Thyroid gland (tissue), 4 donors: ENCODE measurements around the gene LMNB1. TPM values are rescaled to one million over a fixed set of nuclear protein-coding genes. Genes with fewer than 3 reads are reported as not detected.

Source experiments
- DNase-seq, 2 donors: peaks; one replicate each; pipeline ENCODE4 v3.0.0-alpha.2; 2019
- H3K27ac ChIP-seq, 3 donors: fragments of 200-600 bp; sonication (generic); 1 replicate in 2 of 3; 2 replicates in 1 of 3; pipeline ENCODE4 v1.5.1; 2016 to 2019; ENCODE audit warnings: mild to moderate bottlenecking in 1 of 3, moderate library complexity in 1 of 3
- H3K27me3 ChIP-seq: fragments of 200-600 bp; sonication (generic); one replicate; pipeline ENCODE4 v1.5.1; 2019
- H3K36me3 ChIP-seq, 2 donors: fragments of 200-600 bp; sonication (generic); one replicate each; pipeline ENCODE4 v1.5.1; 2016 to 2019
- H3K4me1 ChIP-seq, 2 donors: fragments of 200-600 bp; sonication (generic); one replicate each; pipeline ENCODE4 v1.5.1; 2017 to 2019
- H3K4me3 ChIP-seq, 3 donors: fragments of 200-600 bp; sonication (generic); replicated peaks in 1 of 3; 1 replicate in 2 of 3; 2 replicates in 1 of 3; pipeline ENCODE4 v1.5.1; 2016; ENCODE audit warnings: mild to moderate bottlenecking in 1 of 3
- H3K9me3 ChIP-seq: fragments of 200-600 bp; sonication (generic); one replicate; pipeline ENCODE4 v1.5.1; 2017
- POLR2A ChIP-seq, 2 donors: fragments of 450-650 bp; IDR thresholded peaks; one replicate each; pipeline ENCODE4 v1.6.1; 2017; ENCODE audit warnings: antibody characterized with exemption in 2 of 2, mild to moderate bottlenecking in 2 of 2, moderate library complexity in 1 of 2
- WGBS, 2 donors: methylation state at CpG; one replicate each; pipeline ENCODE4 v1.1.5; 2017; 5-methylcytosine and 5-hydroxymethylcytosine counted together
- intact Hi-C: fragments of 100-400 bp; cut with DNase I; formaldehyde crosslinking; loops from one replicate; pipeline ENCODE4 v1.15.1; 2023
- total RNA-seq, 4 donors: library from RNA; depleted of rRNA; stranded (reverse); fragments of >200 nt; gene quantifications; one replicate each; pipeline ENCODE4 v1.2.3, GENCODE V29; 2016
- TF ChIP-seq, protein P1 (sequence below), 6 experiments: fragments of 200-600 bp in 3 of 6; fragments of 450-650 bp in 3 of 6; sonication (generic) in 3 of 6; IDR thresholded peaks; one replicate each; pipeline ENCODE4 v1.5.1; 2016 to 2019; ENCODE audit warnings: antibody characterized with exemption in 6 of 6, mild to moderate bottlenecking in 2 of 6, inconsistent platforms in 1 of 6, moderate library complexity in 1 of 6

The LMNB1 gene
- total RNA-seq, 4 donors from 2014 or later, result 3.9 to 18.4 (median 6.5) TPM

DNA sequence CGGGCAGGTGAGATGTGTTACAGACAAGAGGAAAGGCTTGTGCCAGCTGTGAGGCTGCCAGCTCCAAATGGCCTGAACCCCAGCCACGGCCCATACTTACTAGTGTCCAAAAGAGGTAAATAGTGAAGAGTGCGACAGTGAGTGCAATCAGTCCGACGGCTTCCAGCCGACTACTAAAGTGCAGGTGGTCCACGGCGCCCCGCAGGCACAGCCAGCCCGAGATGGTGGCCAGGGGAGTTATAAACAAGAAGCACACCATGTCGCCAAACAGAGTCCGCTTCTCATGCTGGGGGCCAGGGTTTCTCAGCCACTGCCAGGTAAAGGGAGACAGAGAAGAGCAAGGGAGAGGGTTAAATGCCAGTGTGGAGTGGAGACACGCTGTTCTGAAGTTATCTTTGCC lies 101.1 kb downstream of the LMNB1 start:
- Histone ChIP-seq H3K9me3 (no peaks in the 10 kb centered on the region), H3K4me1 (no peaks in the 10 kb centered on the region), H3K4me3 (no peak overlapping the region), H3K27ac (no peak overlapping the region), H3K27me3 (no peaks in the 10 kb centered on the region), H3K36me3 (no peaks in the 10 kb centered on the region)
- 93% methylated on average over 12 to 13 of the region's 13 CpGs for WGBS, 2 donors
- TF ChIP-seq, protein P1, sequence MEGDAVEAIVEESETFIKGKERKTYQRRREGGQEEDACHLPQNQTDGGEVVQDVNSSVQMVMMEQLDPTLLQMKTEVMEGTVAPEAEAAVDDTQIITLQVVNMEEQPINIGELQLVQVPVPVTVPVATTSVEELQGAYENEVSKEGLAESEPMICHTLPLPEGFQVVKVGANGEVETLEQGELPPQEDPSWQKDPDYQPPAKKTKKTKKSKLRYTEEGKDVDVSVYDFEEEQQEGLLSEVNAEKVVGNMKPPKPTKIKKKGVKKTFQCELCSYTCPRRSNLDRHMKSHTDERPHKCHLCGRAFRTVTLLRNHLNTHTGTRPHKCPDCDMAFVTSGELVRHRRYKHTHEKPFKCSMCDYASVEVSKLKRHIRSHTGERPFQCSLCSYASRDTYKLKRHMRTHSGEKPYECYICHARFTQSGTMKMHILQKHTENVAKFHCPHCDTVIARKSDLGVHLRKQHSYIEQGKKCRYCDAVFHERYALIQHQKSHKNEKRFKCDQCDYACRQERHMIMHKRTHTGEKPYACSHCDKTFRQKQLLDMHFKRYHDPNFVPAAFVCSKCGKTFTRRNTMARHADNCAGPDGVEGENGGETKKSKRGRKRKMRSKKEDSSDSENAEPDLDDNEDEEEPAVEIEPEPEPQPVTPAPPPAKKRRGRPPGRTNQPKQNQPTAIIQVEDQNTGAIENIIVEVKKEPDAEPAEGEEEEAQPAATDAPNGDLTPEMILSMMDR (IDR thresholded peaks at IDR 0.05), result no peak
- no peak for TF ChIP-seq POLR2A (IDR thresholded peaks at IDR 0.05)
- no peak for DNase-seq
- intact Hi-C loops, result no loop called here

DNA sequence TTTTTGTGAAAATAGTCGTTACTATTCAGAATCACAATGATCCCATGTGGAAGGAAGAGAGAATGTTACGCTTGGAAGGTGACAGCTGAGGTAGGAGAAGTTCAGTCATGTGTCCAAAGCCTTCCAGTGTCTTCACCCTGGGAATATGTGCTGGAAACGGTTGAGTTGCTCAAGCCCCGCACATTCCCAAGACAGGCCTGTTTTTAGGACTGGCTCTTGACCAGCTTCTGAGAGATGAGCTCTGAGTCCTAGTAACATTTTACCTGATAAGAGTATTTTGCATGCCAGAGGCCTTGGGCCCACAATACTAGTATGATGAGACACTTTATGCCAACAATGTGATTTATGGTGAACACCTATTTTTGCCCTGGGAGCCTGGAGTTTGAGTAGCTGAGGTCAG lies 101.7 kb downstream of the LMNB1 start:
- no peak for DNase-seq
- WGBS, 2 donors, result 77 to 84% methylated on average over 4 of the region's 4 CpGs
- intact Hi-C loops, result no loop called here
- TF ChIP-seq, protein P1 (IDR thresholded peaks at IDR 0.05), result no peak
- no peak for TF ChIP-seq POLR2A (IDR thresholded peaks at IDR 0.05)
- no peak overlapping the region for H3K4me3 ChIP-seq
- H3K36me3 ChIP-seq, result no peaks in the 10 kb centered on the region
- no peaks in the 10 kb centered on the region for H3K9me3 ChIP-seq
- no peaks in the 10 kb centered on the region for H3K27me3 ChIP-seq
- H3K27ac ChIP-seq, result no peak overlapping the region
- no peaks in the 10 kb centered on the region for H3K4me1 ChIP-seq

DNA sequence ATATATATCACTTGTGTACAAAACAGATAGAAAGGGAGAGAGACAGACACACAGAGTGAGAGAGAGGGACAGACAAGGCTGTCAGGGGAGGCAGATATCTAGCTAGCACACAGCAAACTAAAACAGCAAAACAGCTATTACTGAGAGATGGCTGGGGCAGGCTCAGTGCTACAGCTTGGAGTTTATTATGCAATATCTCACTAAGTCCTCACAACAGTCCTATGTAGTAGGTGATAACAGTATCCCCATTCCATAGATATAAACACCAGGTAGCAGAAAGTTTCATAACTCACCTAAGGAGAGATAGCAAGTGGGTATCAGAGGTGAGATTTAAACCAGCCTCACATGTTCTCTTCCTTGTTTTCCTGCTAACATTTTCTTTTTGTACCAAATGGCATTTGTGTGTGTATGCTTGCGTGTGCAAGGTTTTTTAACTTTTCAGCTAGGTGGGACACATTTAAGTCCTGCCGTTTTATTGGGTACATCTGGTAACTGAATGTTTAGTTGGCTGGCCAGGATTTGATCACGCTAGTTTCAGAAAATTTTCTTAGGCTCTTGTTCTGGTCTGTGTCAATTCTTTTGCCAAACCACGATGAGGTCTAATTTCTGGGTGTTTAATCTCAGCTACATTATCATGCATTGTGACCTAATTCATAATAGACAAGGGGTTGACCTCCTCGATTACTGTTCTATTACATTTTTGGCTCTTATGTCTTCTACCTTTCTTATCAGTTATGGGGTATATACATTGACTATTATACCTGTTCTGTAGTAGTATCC lies 105.1 kb downstream of the LMNB1 start:
- intact Hi-C loops, result no loop called here
- DNase-seq, result no peak
- no peak for TF ChIP-seq POLR2A (IDR thresholded peaks at IDR 0.05)
- TF ChIP-seq, protein P1 (IDR thresholded peaks at IDR 0.05), result no peak
- 89 to 90% methylated on average over 5 of the region's 5 CpGs for WGBS, 2 donors
- H3K36me3 ChIP-seq, result no peaks in the 10 kb centered on the region
- no peaks in the 10 kb centered on the region for H3K27me3 ChIP-seq
- no peak overlapping the region for H3K27ac ChIP-seq
- H3K4me1 ChIP-seq, result no peaks in the 10 kb centered on the region
- no peak overlapping the region for H3K4me3 ChIP-seq
- no peaks in the 10 kb centered on the region for H3K9me3 ChIP-seq

DNA sequence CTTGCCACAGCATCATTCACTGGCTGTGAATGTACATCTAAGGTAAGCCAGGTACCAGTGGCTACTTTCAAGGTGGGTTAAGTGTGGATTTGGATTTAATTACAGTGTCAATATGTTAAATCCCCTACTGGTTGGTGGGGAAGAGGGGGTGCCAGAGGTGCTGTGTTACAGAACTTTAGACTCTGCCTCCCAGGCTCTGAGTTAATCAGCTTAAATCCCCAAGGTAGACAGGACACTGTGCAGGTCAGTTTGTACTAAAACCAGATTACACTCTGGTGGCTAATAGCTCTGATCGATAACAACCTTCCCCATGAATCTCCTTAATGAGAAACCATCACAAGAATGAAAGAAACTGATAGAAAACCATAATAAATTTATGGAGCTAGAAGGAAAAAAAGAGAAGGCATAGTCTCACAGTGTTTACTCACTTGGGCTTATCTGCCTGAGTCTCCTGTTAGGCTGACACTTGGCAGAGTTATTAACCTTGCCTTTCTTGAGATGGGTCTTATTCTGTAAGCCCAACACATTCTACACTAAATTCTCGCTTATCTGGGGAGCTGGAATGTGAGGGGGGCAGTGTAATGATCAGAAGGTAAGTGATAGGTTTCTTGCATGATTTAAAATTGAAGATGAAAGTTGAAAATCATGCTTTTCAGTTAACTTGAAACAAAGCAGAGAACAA lies 106.8 kb downstream of the LMNB1 start:
- 64 to 67% methylated on average over 2 of the region's 2 CpGs for WGBS, 2 donors

More for the DNA sequence above, 106.8 kb downstream of the LMNB1 start:
- Histone ChIP-seq H3K4me3 (no peak overlapping the region), H3K27ac (no peak overlapping the region), H3K4me1 (no peaks in the 10 kb centered on the region), H3K9me3 (no peaks in the 10 kb centered on the region), H3K36me3 (no peaks in the 10 kb centered on the region), H3K27me3 (no peaks in the 10 kb centered on the region)
- intact Hi-C loops, result no loop called here
- TF ChIP-seq, protein P1 (IDR thresholded peaks at IDR 0.05), result no peak
- TF ChIP-seq POLR2A (IDR thresholded peaks at IDR 0.05), result no peak
- DNase-seq, result no peak
